Measurements from ENCODE around the gene GDI2.

GDI2 gene

GRCh38 chr10:5720182-5720581 lies 93.1 kb downstream of the GDI2 start:
- Histone ChIP-seq H3K79me2 (ENCODE audit: control insufficient read depth, low read length) (peaks cover 93% of the 10 kb centered on the region), H3K9me2 (replicated peaks; ENCODE audit: control insufficient read depth, low read length) (no peaks in the 10 kb centered on the region)

GRCh38 chr10:5719546-5719945 lies 93.7 kb downstream of the GDI2 start:
- H3K4me3 ChIP-seq (ENCODE audit: low read length), result no peak overlapping the region
- peaks cover 71% of the 10 kb centered on the region for H3K4me1 ChIP-seq (ENCODE audit: control insufficient read depth, low read length)
- TF ChIP-seq CTCF (IDR thresholded peaks at IDR 0.05; ENCODE audit: low read depth, low read length, poor library complexity, severe bottlenecking), result no peak
- no peak for TF ChIP-seq EZH2phosphoT487 (IDR thresholded peaks at IDR 0.05; ENCODE audit: borderline replicate concordance, low read length)
- no peaks in the 10 kb centered on the region for H3K9me3 ChIP-seq (ENCODE audit: control insufficient read depth, insufficient read depth, low read length)
- no peaks in the 10 kb centered on the region for H3K27me3 ChIP-seq (ENCODE audit: control insufficient read depth, low read length)
- peaks cover 62% of the 10 kb centered on the region for H3F3A ChIP-seq (ENCODE audit: control insufficient read depth, insufficient read depth)
- H4K20me1 ChIP-seq (ENCODE audit: control insufficient read depth, insufficient read depth, low read depth, low read length), result peaks cover 17% of the 10 kb centered on the region; the same call in 1 of the 2 replicates
- H3K27ac ChIP-seq (ENCODE audit: low read depth, low read length), result no peak overlapping the region
- peaks cover 94% of the 10 kb centered on the region for H3K79me2 ChIP-seq (ENCODE audit: control insufficient read depth, low read length)
- no peaks in the 10 kb centered on the region for H3K9me2 ChIP-seq (replicated peaks; ENCODE audit: control insufficient read depth, low read length)
- H3K4me2 ChIP-seq (ENCODE audit: low read length), result no peak overlapping the region
- H3K36me3 ChIP-seq (ENCODE audit: control insufficient read depth, low read length), result peaks cover 92% of the 10 kb centered on the region

More at GRCh38 chr10:5720182-5720581, 93.1 kb downstream of the GDI2 start:
- Histone ChIP-seq H3K4me2 (ENCODE audit: low read length) (no peak overlapping the region), H4K20me1 (ENCODE audit: control insufficient read depth, insufficient read depth, low read depth, low read length) (peaks cover 17% of the 10 kb centered on the region; the same call in 1 of the 2 replicates), H3K27ac (ENCODE audit: low read depth, low read length) (no peak overlapping the region), H3F3A (ENCODE audit: control insufficient read depth, insufficient read depth) (peaks cover 57% of the 10 kb centered on the region), H3K9me3 (ENCODE audit: control insufficient read depth, insufficient read depth, low read length) (no peaks in the 10 kb centered on the region), H3K4me3 (ENCODE audit: low read length) (no peak overlapping the region), H3K36me3 (ENCODE audit: control insufficient read depth, low read length) (peaks cover 92% of the 10 kb centered on the region), H3K4me1 (ENCODE audit: control insufficient read depth, low read length) (peaks cover 64% of the 10 kb centered on the region), H3K27me3 (ENCODE audit: control insufficient read depth, low read length) (no peaks in the 10 kb centered on the region)
- TF ChIP-seq EZH2phosphoT487 (IDR thresholded peaks at IDR 0.05; ENCODE audit: borderline replicate concordance, low read length) (no peak), CTCF (IDR thresholded peaks at IDR 0.05; ENCODE audit: low read depth, low read length, poor library complexity, severe bottlenecking) (no peak)

Measured in DOHH2 (cell line).